ENCODE data around the gene CAPZA1.

DNA sequence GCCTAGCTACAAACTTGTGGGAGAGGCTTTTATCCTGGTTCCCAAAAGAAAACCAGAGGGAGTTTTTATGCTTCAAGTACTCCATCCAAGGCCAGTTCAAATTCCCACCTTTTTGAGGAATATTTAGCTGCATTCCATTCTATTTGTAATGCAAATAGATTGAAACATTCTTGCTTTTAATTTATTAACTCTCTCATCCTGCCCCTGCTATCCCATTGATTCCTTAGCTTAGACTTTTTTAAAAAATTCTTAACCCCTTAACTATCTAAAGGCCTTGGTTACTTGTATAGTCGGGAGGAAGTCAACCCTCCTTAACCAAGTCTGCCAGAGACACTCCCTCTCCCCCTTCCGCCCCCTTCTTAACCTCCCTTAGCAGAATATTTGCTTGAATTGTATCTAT is 52.4 kb downstream of the CAPZA1 start:
- TF ChIP-seq POLR2A (IDR thresholded peaks at IDR 0.05; ENCODE audit: low read depth, low read length): no peak
- no peak for TF ChIP-seq SRF (IDR thresholded peaks at IDR 0.05; ENCODE audit: low read depth in 2 of 2, low read length in 2 of 2)
- no peak for TF ChIP-seq FOS (IDR thresholded peaks at IDR 0.05; ENCODE audit: borderline replicate concordance, extremely low read depth, insufficient read length)
- no peak for TF ChIP-seq KDM1A (IDR thresholded peaks at IDR 0.05; ENCODE audit: borderline replicate concordance)
- TF ChIP-seq CTCF (IDR thresholded peaks at IDR 0.05 in 2 of 3, conservative IDR thresholded peaks at IDR 0.05 in 1 of 3; ENCODE audit: control insufficient read depth in 2 of 3, extremely low read depth in 1 of 3, insufficient read depth in 1 of 3, low read depth in 3 of 3, low read length in 3 of 3): no peak
- TF ChIP-seq, protein P1, sequence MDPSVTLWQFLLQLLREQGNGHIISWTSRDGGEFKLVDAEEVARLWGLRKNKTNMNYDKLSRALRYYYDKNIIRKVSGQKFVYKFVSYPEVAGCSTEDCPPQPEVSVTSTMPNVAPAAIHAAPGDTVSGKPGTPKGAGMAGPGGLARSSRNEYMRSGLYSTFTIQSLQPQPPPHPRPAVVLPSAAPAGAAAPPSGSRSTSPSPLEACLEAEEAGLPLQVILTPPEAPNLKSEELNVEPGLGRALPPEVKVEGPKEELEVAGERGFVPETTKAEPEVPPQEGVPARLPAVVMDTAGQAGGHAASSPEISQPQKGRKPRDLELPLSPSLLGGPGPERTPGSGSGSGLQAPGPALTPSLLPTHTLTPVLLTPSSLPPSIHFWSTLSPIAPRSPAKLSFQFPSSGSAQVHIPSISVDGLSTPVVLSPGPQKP (IDR thresholded peaks at IDR 0.05; ENCODE audit: low read depth, low read length): no peak
- TF ChIP-seq ATF7 (IDR thresholded peaks at IDR 0.05; ENCODE audit: low read depth): no peak
